ENCODE results near the gene PEX5L. TPM values are rescaled to one million over a fixed set of nuclear protein-coding genes. Genes with fewer than 3 reads are reported as not detected.

Gene PEX5L
- polyA plus RNA-seq, 3 donors from 2014 or later, result not detected

GRCh38 chr3:179825527-179826246, 211.1 kb downstream of the PEX5L start:
- Mint-ChIP-seq H3K4me1 (no peaks in the 10 kb centered on the region), H3K9me3 (peaks cover 0 to 5% (median 0%) of the 10 kb centered on the region in 6 donors), H3K36me3 (no peaks in the 10 kb centered on the region), H3K4me3 (no peak overlapping the region), H3K27ac (no peak overlapping the region), H3K27me3 (ENCODE audit: low read depth in 3 of 3) (peaks cover 0 to 11% (median 2%) of the 10 kb centered on the region in 3 donors)
- no peak for DNase-seq

- no peak for DNase-seq
Observed at GRCh38 chr3:179822296-179822695, 214.4 kb downstream of the PEX5L start.

GRCh38 chr3:179819379-179819778, 217.4 kb downstream of the PEX5L start:
- Mint-ChIP-seq H3K4me3 (no peak overlapping the region), H3K9me3 (peaks cover 0 to 4% (median 0%) of the 10 kb centered on the region in 6 donors), H3K36me3 (no peaks in the 10 kb centered on the region), H3K27me3 (ENCODE audit: low read depth in 3 of 3) (peaks cover 0 to 16% (median 6%) of the 10 kb centered on the region in 3 donors), H3K4me1 (no peaks in the 10 kb centered on the region), H3K27ac (no peak overlapping the region)
- no peak for DNase-seq

More at GRCh38 chr3:179822296-179822695, 214.4 kb downstream of the PEX5L start:
- peaks cover 0 to 17% (median 6%) of the 10 kb centered on the region in 3 donors for H3K27me3 Mint-ChIP-seq (ENCODE audit: low read depth in 3 of 3)
- H3K4me3 Mint-ChIP-seq, result no peak overlapping the region
- no peak overlapping the region for H3K27ac Mint-ChIP-seq
- no peaks in the 10 kb centered on the region for H3K36me3 Mint-ChIP-seq
- H3K4me1 Mint-ChIP-seq, result no peaks in the 10 kb centered on the region
- H3K9me3 Mint-ChIP-seq, result peaks cover 0 to 4% (median 0%) of the 10 kb centered on the region in 6 donors

- H3K4me1 Mint-ChIP-seq, result no peaks in the 10 kb centered on the region
- no peak overlapping the region for H3K27ac Mint-ChIP-seq
- no peaks in the 10 kb centered on the region for H3K9me3 Mint-ChIP-seq
- DNase-seq, result no peak
- no peaks in the 10 kb centered on the region for H3K36me3 Mint-ChIP-seq
- no peak overlapping the region for H3K4me3 Mint-ChIP-seq
- peaks cover 0 to 7% (median 0%) of the 10 kb centered on the region in 3 donors for H3K27me3 Mint-ChIP-seq (ENCODE audit: low read depth in 3 of 3)
Observed at GRCh38 chr3:179812096-179812382, 224.7 kb downstream of the PEX5L start.

GRCh38 chr3:179811321-179812095, 225.2 kb downstream of the PEX5L start:
- Mint-ChIP-seq H3K36me3 (no peaks in the 10 kb centered on the region), H3K4me1 (no peaks in the 10 kb centered on the region), H3K9me3 (no peaks in the 10 kb centered on the region), H3K4me3 (no peak overlapping the region), H3K27ac (no peak overlapping the region), H3K27me3 (ENCODE audit: low read depth in 3 of 3) (peaks cover 0 to 7% (median 0%) of the 10 kb centered on the region in 3 donors)
- no peak for DNase-seq

- H3K36me3 Mint-ChIP-seq, result no peaks in the 10 kb centered on the region
- H3K27me3 Mint-ChIP-seq (ENCODE audit: low read depth in 3 of 3), result peaks cover 0 to 4% (median 3%) of the 10 kb centered on the region in 3 donors
- DNase-seq, result no peak
- H3K4me1 Mint-ChIP-seq, result no peaks in the 10 kb centered on the region
- no peaks in the 10 kb centered on the region for H3K9me3 Mint-ChIP-seq
- no peak overlapping the region for H3K4me3 Mint-ChIP-seq
- H3K27ac Mint-ChIP-seq, result no peak overlapping the region
Observed at GRCh38 chr3:179809639-179810038, 227.1 kb downstream of the PEX5L start.

- DNase-seq, result no peak
- no peaks in the 10 kb centered on the region for H3K4me1 Mint-ChIP-seq
- H3K4me3 Mint-ChIP-seq, result no peak overlapping the region
- no peaks in the 10 kb centered on the region for H3K36me3 Mint-ChIP-seq
- peaks cover 0 to 9% (median 3%) of the 10 kb centered on the region in 3 donors for H3K27me3 Mint-ChIP-seq (ENCODE audit: low read depth in 3 of 3)
- H3K9me3 Mint-ChIP-seq, result no peaks in the 10 kb centered on the region
- H3K27ac Mint-ChIP-seq, result no peak overlapping the region
Observed at GRCh38 chr3:179807588-179807987, 229.1 kb downstream of the PEX5L start.

- no peaks in the 10 kb centered on the region for H3K9me3 Mint-ChIP-seq
- DNase-seq, result no peak
- H3K27me3 Mint-ChIP-seq (ENCODE audit: low read depth in 3 of 3), result peaks cover 3 to 6% (median 3%) of the 10 kb centered on the region in 3 donors
- H3K36me3 Mint-ChIP-seq, result no peaks in the 10 kb centered on the region
- H3K27ac Mint-ChIP-seq, result no peak overlapping the region
- no peak overlapping the region for H3K4me3 Mint-ChIP-seq
- H3K4me1 Mint-ChIP-seq, result no peaks in the 10 kb centered on the region
Observed at GRCh38 chr3:179806177-179806576, 230.6 kb downstream of the PEX5L start.

GRCh38 chr3:179801856-179802255, 234.9 kb downstream of the PEX5L start:
- H3K9me3 Mint-ChIP-seq, result no peaks in the 10 kb centered on the region
- H3K27me3 Mint-ChIP-seq (ENCODE audit: low read depth in 3 of 3), result peaks cover 3 to 6% (median 3%) of the 10 kb centered on the region in 3 donors
- no peak overlapping the region for H3K4me3 Mint-ChIP-seq
- no peaks in the 10 kb centered on the region for H3K4me1 Mint-ChIP-seq
- DNase-seq, result no peak
- H3K36me3 Mint-ChIP-seq, result no peaks in the 10 kb centered on the region
- H3K27ac Mint-ChIP-seq, result no peak overlapping the region

- Mint-ChIP-seq H3K27me3 (ENCODE audit: low read depth in 3 of 3) (peaks cover 3 to 6% (median 3%) of the 10 kb centered on the region in 3 donors), H3K4me3 (no peak overlapping the region), H3K4me1 (no peaks in the 10 kb centered on the region), H3K36me3 (no peaks in the 10 kb centered on the region), H3K9me3 (no peaks in the 10 kb centered on the region), H3K27ac (no peak overlapping the region)
- DNase-seq, result no peak
Observed at GRCh38 chr3:179801263-179801662, 235.5 kb downstream of the PEX5L start.

- no peaks in the 10 kb centered on the region for H3K36me3 Mint-ChIP-seq
- H3K9me3 Mint-ChIP-seq, result no peaks in the 10 kb centered on the region
- no peaks in the 10 kb centered on the region for H3K4me1 Mint-ChIP-seq
- DNase-seq, result no peak
- H3K4me3 Mint-ChIP-seq, result no peak overlapping the region
- no peak overlapping the region for H3K27ac Mint-ChIP-seq
- H3K27me3 Mint-ChIP-seq (ENCODE audit: low read depth in 3 of 3), result peaks cover 0 to 3% (median 2%) of the 10 kb centered on the region in 3 donors
Observed at GRCh38 chr3:179797192-179797591, 239.5 kb downstream of the PEX5L start.

- Mint-ChIP-seq H3K27me3 (ENCODE audit: low read depth in 3 of 3) (peaks cover 0 to 2% (median 0%) of the 10 kb centered on the region in 3 donors), H3K4me1 (no peaks in the 10 kb centered on the region), H3K36me3 (no peaks in the 10 kb centered on the region), H3K9me3 (peaks cover 0 to 1% (median 0%) of the 10 kb centered on the region in 6 donors), H3K4me3 (no peak overlapping the region), H3K27ac (no peak overlapping the region)
- no peak for DNase-seq
Observed at GRCh38 chr3:179796421-179796820, 240.3 kb downstream of the PEX5L start.

GRCh38 chr3:179794355-179794754, 242.4 kb downstream of the PEX5L start:
- H3K4me3 Mint-ChIP-seq, result no peak overlapping the region
- DNase-seq, result no peak
- peaks cover 0 to 1% (median 0%) of the 10 kb centered on the region in 6 donors for H3K9me3 Mint-ChIP-seq
- H3K36me3 Mint-ChIP-seq, result peaks cover 0 to 5% (median 0%) of the 10 kb centered on the region in 3 donors
- H3K27ac Mint-ChIP-seq, result no peak overlapping the region
- H3K4me1 Mint-ChIP-seq, result no peaks in the 10 kb centered on the region
- peaks cover 0 to 4% (median 0%) of the 10 kb centered on the region in 3 donors for H3K27me3 Mint-ChIP-seq (ENCODE audit: low read depth in 3 of 3)

- Mint-ChIP-seq H3K9me3 (peaks cover 0 to 1% (median 0%) of the 10 kb centered on the region in 6 donors), H3K27ac (no peak overlapping the region), H3K4me1 (no peaks in the 10 kb centered on the region), H3K36me3 (peaks cover 0 to 5% (median 0%) of the 10 kb centered on the region in 3 donors), H3K27me3 (ENCODE audit: low read depth in 3 of 3) (peaks cover 0 to 4% (median 0%) of the 10 kb centered on the region in 3 donors), H3K4me3 (no peak overlapping the region)
- no peak for DNase-seq
Observed at GRCh38 chr3:179791793-179792192, 244.9 kb downstream of the PEX5L start.
